K562 (cell line): ENCODE data around the gene C2CD4D. TPM values are rescaled to one million over a fixed set of nuclear protein-coding genes. Genes with fewer than 3 reads are reported as not detected.

ENCODE experiments used
- ATAC-seq: fragments of 200-7000 bp; cut with Tn5 transposase; 3 replicates; pipeline ENCODE4 v1.9.1; 2020; ENCODE audit warnings: moderate library complexity
- BruUV-seq: library from RNA; stranded (reverse); fragments of 400-500 nt; replicated peaks from 2 replicates; lab custom pipeline; 2021; lab: Mats Ljungman, UMichigan
- CTCF ChIA-PET: fragments of 300-600 bp; formaldehyde crosslinking; extraction: SDS; loops from one replicate; lab custom pipeline; 2021; ENCODE audit warnings: low intra/inter-chr PET ratio; lab: Yijun Ruan, JAX
- POLR2A ChIA-PET: fragments of 300-600, 350-650 bp; sonication (Branson Sonifier 250); formaldehyde crosslinking; extraction: SDS; loops from one replicate; lab custom pipeline; 2021; ENCODE audit warnings: antibody characterized with exemption, inconsistent platforms; lab: Yijun Ruan, JAX
- DNase-seq, 4 experiments: peaks; one replicate each; pipeline versions ENCODE4 v3.0.0 to v3.0.0-alpha.2; 2011 to 2018; ENCODE audit warnings: low spot score in 3 of 4, mixed read lengths in 3 of 4; ENCODE audit errors: extremely low read depth in 1 of 4
- FAIRE-seq: peaks from 2 replicates; lab custom pipeline; 2011; peaks lifted over from hg19 to GRCh38; lab: Jason Lieb, UNC
- H2AFZ ChIP-seq: 2 replicates; pipeline ENCODE4 v1.6.0; 2011; ENCODE audit warnings: low read depth, low read length, control low read depth, inconsistent platforms
- H3K27ac ChIP-seq: fragments of 200-600 bp; 3 replicates; pipeline ENCODE4 v1.8.0; 2011; ENCODE audit warnings: low read depth, mild to moderate bottlenecking, control low read depth, inconsistent platforms, low read length, moderate library complexity, mixed read lengths; ENCODE audit errors: extremely low read depth
- H3K27me3 ChIP-seq, 2 experiments: fragments of 300-600 bp in 1 of 2; 2 replicates in 1 of 2; 3 replicates in 1 of 2; pipeline versions ENCODE4 v1.6.0 to v1.8.0; 2011; ENCODE audit warnings: inconsistent platforms in 2 of 2, low read length in 2 of 2, mild to moderate bottlenecking in 1 of 2, mixed read lengths in 1 of 2, moderate library complexity in 1 of 2; ENCODE audit not compliant: control insufficient read depth in 2 of 2, insufficient read depth in 2 of 2
- H3K36me3 ChIP-seq: fragments of 300-600 bp; 3 replicates; pipeline ENCODE4 v1.8.0; 2011; ENCODE audit warnings: mild to moderate bottlenecking, low read length, inconsistent platforms; ENCODE audit not compliant: control insufficient read depth, insufficient read depth
- H3K4me1 ChIP-seq, 2 experiments: fragments of 200-600 bp in 1 of 2; replicated peaks in 1 of 2; 2 replicates in 1 of 2; 3 replicates in 1 of 2; pipeline versions ENCODE4 v1.5.1 to v1.8.0; 2011; ENCODE audit warnings: inconsistent platforms in 2 of 2, low read length in 2 of 2, mild to moderate bottlenecking in 1 of 2, mixed read lengths in 1 of 2, moderate library complexity in 1 of 2; ENCODE audit not compliant: control insufficient read depth in 2 of 2, insufficient read depth in 2 of 2
- H3K4me2 ChIP-seq: 2 replicates; pipeline ENCODE4 v1.6.1; 2011; ENCODE audit warnings: low read length, control low read depth, inconsistent platforms, mixed read lengths; ENCODE audit not compliant: insufficient read depth
- H3K4me3 ChIP-seq: fragments of 200-600 bp; sonication (generic), shearing (Covaris generic); 2 replicates; pipeline ENCODE4 v1.5.1; 2016; ENCODE audit warnings: control low read depth, inconsistent platforms
- H3K79me2 ChIP-seq: fragments of 200-600 bp; 3 replicates; pipeline ENCODE4 v1.8.0; 2011; ENCODE audit warnings: low read length, inconsistent platforms; ENCODE audit not compliant: control insufficient read depth, insufficient read depth
- H3K9ac ChIP-seq, 2 experiments: 2 replicates each; pipeline versions ENCODE4 v1.6.0 to v1.6.1; 2011; ENCODE audit warnings: low read depth in 2 of 2, low read length in 2 of 2, control low read depth in 1 of 2, inconsistent platforms in 1 of 2, mild to moderate bottlenecking in 1 of 2, mixed read lengths in 1 of 2; ENCODE audit not compliant: insufficient read depth in 1 of 2
- H3K9me1 ChIP-seq: one replicate; pipeline ENCODE4 v1.6.0; 2011; ENCODE audit warnings: inconsistent platforms, mild to moderate bottlenecking, low read length, moderate library complexity; ENCODE audit not compliant: control insufficient read depth, insufficient read depth
- H3K9me3 ChIP-seq: replicated peaks from 2 replicates; pipeline ENCODE4 v1.5.1; 2011; ENCODE audit warnings: low read depth, low read length, inconsistent platforms; ENCODE audit not compliant: control insufficient read depth, insufficient read depth
- H4K20me1 ChIP-seq: replicated peaks from 2 replicates; pipeline ENCODE4 v1.6.1; 2011; ENCODE audit warnings: low read length, inconsistent platforms, mixed read lengths; ENCODE audit not compliant: control insufficient read depth, insufficient read depth
- ATF3 ChIP-seq, 2 experiments: fragments of 450-650 bp in 1 of 2; sonication (generic) in 1 of 2; formaldehyde crosslinking in 1 of 2; IDR thresholded peaks in 1 of 2; conservative IDR thresholded peaks in 1 of 2; 2 replicates each; pipeline versions ENCODE4 v1.6.1 to v1.8.1; 2016 to 2023; ENCODE audit warnings: mild to moderate bottlenecking in 2 of 2, moderate library complexity in 2 of 2, inconsistent platforms in 1 of 2, missing genetic modification reagents in 1 of 2
- CBFA2T3 ChIP-seq: fragments of 450-650 bp; IDR thresholded peaks from 2 replicates; pipeline ENCODE4 v1.6.1; 2017
- GTF2F1 ChIP-seq: IDR thresholded peaks from 2 replicates; pipeline ENCODE4 v1.6.1; 2011; ENCODE audit warnings: low read depth, low read length, improper control_type of control experiment
- PHB ChIP-seq: fragments of 250-450 bp; sonication (Bioruptor Pico); IDR thresholded peaks from 2 replicates; pipeline ENCODE4 v1.5.0; 2021
- TAL1 ChIP-seq: fragments of 450-650 bp; IDR thresholded peaks from 2 replicates; pipeline ENCODE4 v1.6.1; 2016; ENCODE audit warnings: mild to moderate bottlenecking
- TBP ChIP-seq: optimal IDR thresholded peaks from 2 replicates; pipeline ENCODE3; 2011; ENCODE audit warnings: low read depth, low read length, improper control_type of control experiment
- WGBS: fragments of 100-300 bp; shearing (Covaris generic); methylation state at CpG from one replicate; pipeline ENCODE4 v1.1.6; 2016; ENCODE audit warnings: low coverage, mixed read lengths; ENCODE audit not compliant: insufficient coverage; ENCODE audit errors: missing lambda C conversion rate; 5-methylcytosine and 5-hydroxymethylcytosine counted together
- in situ Hi-C: fragments of 300-500 bp; cut with MboI; formaldehyde crosslinking; loops from 4 replicates; pipeline ENCODE4 v1.15.0; 2018; ENCODE audit warnings: inconsistent platforms, mixed read lengths
- intact Hi-C: fragments of 100-400 bp; cut with micrococcal nuclease; formaldehyde crosslinking; loops from 2 replicates; pipeline ENCODE4 v1.14.2; 2022
- polyA plus RNA-seq, 8 experiments: library from polyadenylated mRNA; depleted of rRNA in 4 of 8; stranded (reverse) in 5 of 8; unstranded in 3 of 8; fragments of >200 nt; fragmentation: Nextera tagmentation in 2 of 8; fragmentation: Illumina TruSeq in 1 of 8; extraction: Ambion mirVana in 2 of 8; extraction: Trizol in 1 of 8; gene quantifications; 2 replicates each; pipeline versions ENCODE4 v1.2.1 to v1.2.3, GENCODE V29; 2011 to 2014; ENCODE audit warnings: inconsistent platforms in 1 of 8, missing spikeins in 1 of 8
- total RNA-seq, 7 experiments: library from RNA; depleted of rRNA in 6 of 7; stranded (reverse); fragments of >200 nt in 6 of 7; fragmentation: Illumina TruSeq in 2 of 7; extraction: Trizol in 2 of 7; gene quantifications; 2 replicates each; pipeline versions ENCODE4 v1.2.1 to v1.2.3, GENCODE V29; 2011 to 2021; ENCODE audit warnings: low replicate concordance in 1 of 7

Gene C2CD4D
- total and polyA plus RNA-seq, 9 of the 15 experiments (the other 6 are each of a cell fraction or from before 2014, with no cell fraction given), result not detected

DNA sequence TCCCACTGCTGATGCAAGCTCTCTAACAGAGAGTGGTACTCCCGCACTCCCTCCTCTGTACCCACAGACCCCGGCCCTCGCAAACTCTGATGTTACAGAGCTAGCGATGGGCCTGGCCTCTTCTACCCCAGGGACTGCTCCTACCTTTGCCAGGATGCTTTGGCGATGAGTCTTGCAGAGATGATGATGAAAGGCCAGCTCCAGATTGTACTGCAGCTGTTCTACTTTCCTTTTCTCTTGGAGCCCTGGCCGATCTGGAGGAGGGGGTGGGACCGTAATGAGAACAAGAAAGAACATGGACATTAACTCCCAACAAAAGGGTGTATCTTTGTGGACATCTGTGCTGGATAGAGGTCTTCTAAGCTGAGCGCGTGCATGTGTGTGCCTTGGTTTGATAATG is 28.4 kb downstream of the C2CD4D start:
- H3K27ac ChIP-seq, result no peak overlapping the region
- ATAC-seq (no peak), DNase-seq (peak in 1 of 4 experiments; percentile 15), FAIRE-seq (no peak)
- H2AFZ ChIP-seq, result no peak overlapping the region
- no peaks in the 10 kb centered on the region for H3K9me1 ChIP-seq
- H3K79me2 ChIP-seq, result no peaks in the 10 kb centered on the region
- TF ChIP-seq PHB (CRISPR knock-in tag) (no peak), TBP (no peak), GTF2F1 (no peak), CBFA2T3 (peak; percentile 30; the same call in 1 of the 2 replicates), ATF3 (IDR thresholded peaks at IDR 0.05) (peak; percentile 23; the same call in 1 of the 2 replicates), ATF3 (CRISPR knock-in tag; conservative IDR thresholded peaks at IDR 0.05) (no peak), TAL1 (peak; percentile 43; the same call in 1 of the 2 replicates)
- no peaks in the 10 kb centered on the region for H3K4me1 ChIP-seq
- intact Hi-C loops (no loop called here), in situ Hi-C loops (no loop called here)
- H3K9ac ChIP-seq, result no peak overlapping the region
- H3K4me3 ChIP-seq, result no peak overlapping the region
- H3K9me3 ChIP-seq, result no peaks in the 10 kb centered on the region
- CTCF ChIA-PET, result no interaction called here
- WGBS, result 8% methylated on average over 9 of the region's 9 CpGs
- H3K36me3 ChIP-seq, result no peaks in the 10 kb centered on the region
- no TSS peak for BruUV-seq
- no peak overlapping the region for H3K4me2 ChIP-seq
- H4K20me1 ChIP-seq, result peaks cover 3% of the 10 kb centered on the region; the same call in 1 of the 2 replicates
- POLR2A ChIA-PET, result interaction anchor here (0.6 to 1.6 kb wide), 5 partner anchors 12 to 191 kb away, joined by 3 to 7 read pairs (median 3); no protein-coding TSS in a partner anchor
- H3K27me3 ChIP-seq, result peaks cover 58 to 76% of the 10 kb centered on the region in 2 experiments
